GM04504 (cell line): ENCODE data around the gene ARHGAP29.
A peak's percentile ranks its signal among the peaks of the same experiment; 100 is the strongest.
"Not testable (repeated sequence)": the region's sequence is repeated elsewhere in the genome, so short reads cannot be mapped to it uniquely, and the experiment has no call there.

Source experiments
- DNase-seq: peaks from one replicate; pipeline ENCODE4 v3.0.0-alpha.2; 2012; ENCODE audit warnings: low read depth

The ARHGAP29 gene

GRCh38 chr1:94178901-94179300 lies 58.5 kb downstream of the ARHGAP29 start:
- DNase-seq: no peak

- no peak for DNase-seq
Observed at GRCh38 chr1:94169126-94169525, 68.3 kb downstream of the ARHGAP29 start.

DNA sequence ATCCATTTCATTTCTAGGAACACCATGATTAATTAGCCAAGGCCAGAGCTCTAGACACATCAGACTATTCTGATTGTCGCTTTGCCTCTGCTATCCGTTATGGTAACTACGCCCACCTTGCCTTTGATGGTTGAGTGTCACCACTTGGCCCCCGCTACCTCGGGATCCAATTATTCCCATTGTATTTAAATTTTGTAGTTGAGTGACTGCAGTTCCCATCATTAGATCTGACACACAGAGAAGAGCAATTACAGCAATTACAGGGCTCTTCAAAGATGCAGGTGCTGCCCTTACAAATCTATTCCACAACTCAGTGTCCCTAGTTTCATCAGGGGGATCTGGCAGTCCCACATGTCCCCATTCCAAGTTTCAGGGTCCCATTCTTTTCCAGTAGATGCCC lies 71.5 kb downstream of the ARHGAP29 start:
- no peak for DNase-seq

DNA sequence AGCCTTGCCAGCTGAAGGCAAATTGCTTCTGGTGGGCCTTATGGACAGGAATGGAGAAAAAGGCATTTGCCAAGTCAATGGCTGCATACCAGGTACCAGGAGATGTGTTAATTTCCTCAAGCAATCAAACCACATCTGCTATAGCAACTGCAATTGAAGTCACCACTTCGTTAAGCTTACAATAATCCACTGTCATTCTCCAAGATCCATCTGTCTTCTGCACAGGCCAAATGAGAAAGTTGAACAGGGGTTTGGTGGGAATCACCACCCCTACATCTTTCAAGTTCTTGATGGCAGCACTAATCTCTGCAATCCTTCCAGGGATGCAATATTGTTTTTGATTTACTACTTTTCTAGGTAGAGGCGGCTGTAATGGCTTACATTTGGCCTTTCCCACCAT lies 72.5 kb downstream of the ARHGAP29 start:
- not testable (repeated sequence) for DNase-seq

- peak; percentile 24 for DNase-seq
Observed at GRCh38 chr1:94164121-94164520, 73.3 kb downstream of the ARHGAP29 start.

- not testable (repeated sequence) for DNase-seq
Observed at GRCh38 chr1:94163249-94163648, 74.1 kb downstream of the ARHGAP29 start.

- peak; percentile 76 for DNase-seq
Observed at GRCh38 chr1:94160811-94161210, 76.6 kb downstream of the ARHGAP29 start.

DNA sequence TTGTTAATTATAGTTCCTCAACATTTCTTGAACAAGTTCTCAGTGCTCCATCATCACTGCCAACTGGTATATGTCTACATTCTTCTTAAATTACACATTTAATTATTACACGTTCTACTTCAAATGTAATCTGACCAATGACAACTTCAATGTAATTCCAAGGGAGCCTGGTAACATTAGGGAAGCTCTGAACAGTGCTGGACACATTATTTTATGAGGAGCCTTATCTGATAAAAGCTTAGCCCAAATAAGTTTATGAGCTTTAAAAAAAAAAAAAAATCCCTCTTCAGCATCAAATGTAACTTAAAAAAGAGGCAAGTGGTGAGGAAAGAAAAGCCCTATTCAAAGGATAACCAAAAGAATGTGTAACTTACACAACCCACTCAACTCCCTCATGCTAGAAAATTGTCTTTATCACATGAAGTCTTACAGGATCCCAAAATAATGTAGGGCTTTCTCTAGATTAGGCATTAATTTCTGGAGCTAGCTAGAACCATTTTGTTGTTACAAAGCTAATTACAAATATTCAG lies 81.2 kb downstream of the ARHGAP29 start:
- DNase-seq: no peak

- no peak for DNase-seq
Observed at GRCh38 chr1:94154989-94155388, 82.4 kb downstream of the ARHGAP29 start.

DNA sequence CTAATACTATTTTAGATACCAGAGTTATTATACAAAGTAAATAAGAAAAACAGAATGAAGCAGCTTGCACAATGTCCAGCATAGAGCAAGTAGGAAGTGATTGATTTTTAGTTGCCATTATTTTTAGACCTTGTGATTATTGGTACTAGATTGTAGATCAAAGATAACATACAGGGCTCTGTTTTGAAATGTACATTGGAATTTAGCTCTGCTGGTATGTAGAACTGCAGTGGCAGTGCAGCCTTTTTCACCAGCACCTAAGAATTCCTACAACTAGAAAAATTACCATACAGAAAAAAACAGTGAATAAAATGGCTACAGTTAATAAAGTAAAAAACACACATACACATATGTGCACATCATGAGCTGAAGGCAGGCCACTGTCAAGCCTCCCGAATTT lies 84.3 kb downstream of the ARHGAP29 start:
- DNase-seq: no peak

- DNase-seq: not testable (repeated sequence)
Observed at GRCh38 chr1:94149166-94149565, 88.2 kb downstream of the ARHGAP29 start.

- DNase-seq: no peak
Observed at GRCh38 chr1:94146273-94146672, 91.1 kb downstream of the ARHGAP29 start.

DNA sequence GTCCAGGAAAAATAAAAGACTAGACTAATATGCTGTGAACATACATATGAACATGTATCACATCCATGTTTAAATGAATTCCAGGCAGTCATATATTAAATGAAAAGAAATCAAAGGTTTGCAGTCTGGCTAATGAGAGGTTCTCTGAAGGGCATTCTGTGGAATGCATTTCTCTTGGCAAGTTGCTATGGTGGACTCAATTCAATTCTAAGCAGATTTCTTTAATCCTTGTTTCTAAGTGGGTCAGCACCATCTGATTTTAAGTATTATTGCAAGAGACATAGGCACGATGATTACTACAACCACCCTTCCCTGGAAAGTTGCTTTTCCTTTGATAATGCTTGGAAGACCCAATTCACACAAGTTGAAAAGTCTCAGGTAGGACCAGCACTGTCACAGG lies 92.5 kb downstream of the ARHGAP29 start:
- DNase-seq: no peak

GRCh38 chr1:94143809-94144176 lies 93.6 kb downstream of the ARHGAP29 start:
- DNase-seq: no peak

- DNase-seq: peak; percentile 15
Observed at GRCh38 chr1:94143173-94143808, 94.1 kb downstream of the ARHGAP29 start.

DNA sequence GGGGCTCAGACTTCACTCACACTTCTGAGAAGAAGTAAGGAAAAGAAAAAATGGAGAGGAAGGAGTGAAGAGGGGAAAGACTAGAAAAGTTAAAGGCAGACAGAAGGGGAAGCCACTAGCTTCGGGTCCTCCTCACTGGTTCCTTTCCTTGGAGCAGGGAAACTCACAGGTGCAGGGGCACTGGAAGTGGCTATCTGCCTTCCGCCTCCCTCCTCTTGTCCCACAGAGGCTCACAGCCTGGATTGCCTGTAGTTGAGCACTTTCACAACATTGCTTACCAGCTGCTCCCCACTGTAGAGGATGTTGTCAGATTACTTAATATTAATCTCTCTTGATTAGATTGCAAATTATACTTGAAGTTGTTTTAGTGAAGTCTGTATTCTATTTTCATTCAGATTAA lies 94.8 kb downstream of the ARHGAP29 start:
- DNase-seq: no peak

DNA sequence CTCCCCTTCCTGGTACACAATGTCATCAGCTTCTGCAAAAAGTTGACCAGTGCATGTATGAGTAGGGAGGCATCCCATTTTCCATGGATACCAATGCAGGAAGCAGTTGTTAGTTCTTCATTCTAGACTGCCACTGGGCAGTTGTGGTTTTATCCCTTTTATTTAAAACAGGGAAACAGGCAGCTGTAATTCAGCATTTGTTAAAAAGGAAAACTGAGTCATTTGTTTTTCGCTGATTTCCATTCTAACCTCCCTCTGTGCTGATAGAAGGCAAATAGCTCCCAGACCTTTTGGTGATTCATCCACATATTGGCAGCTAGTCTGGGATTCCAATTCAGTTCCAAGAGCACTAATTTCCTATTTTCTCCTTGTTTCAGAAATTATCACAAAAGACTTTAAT lies 95.4 kb downstream of the ARHGAP29 start:
- DNase-seq: peak; percentile 43

DNA sequence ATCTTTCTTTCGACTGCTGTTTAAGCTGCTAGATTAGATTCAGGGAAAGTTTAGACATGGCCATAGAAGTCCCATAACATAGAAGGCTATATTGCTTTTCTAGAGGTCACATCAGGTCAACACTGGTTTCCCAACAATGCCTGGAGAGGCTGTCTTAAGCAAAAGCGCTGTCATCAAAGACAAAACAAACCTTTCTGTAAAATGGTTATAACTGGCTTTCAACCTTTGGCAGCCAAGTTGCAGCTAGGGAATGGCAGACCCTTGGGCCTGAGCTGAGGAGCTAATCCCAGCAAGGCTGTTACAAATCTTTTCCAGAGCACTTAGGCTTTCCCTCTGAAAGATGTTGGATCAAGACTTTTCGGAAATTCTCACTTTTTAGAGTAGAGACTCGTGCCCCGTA lies 105.3 kb downstream of the ARHGAP29 start:
- DNase-seq: no peak

DNA sequence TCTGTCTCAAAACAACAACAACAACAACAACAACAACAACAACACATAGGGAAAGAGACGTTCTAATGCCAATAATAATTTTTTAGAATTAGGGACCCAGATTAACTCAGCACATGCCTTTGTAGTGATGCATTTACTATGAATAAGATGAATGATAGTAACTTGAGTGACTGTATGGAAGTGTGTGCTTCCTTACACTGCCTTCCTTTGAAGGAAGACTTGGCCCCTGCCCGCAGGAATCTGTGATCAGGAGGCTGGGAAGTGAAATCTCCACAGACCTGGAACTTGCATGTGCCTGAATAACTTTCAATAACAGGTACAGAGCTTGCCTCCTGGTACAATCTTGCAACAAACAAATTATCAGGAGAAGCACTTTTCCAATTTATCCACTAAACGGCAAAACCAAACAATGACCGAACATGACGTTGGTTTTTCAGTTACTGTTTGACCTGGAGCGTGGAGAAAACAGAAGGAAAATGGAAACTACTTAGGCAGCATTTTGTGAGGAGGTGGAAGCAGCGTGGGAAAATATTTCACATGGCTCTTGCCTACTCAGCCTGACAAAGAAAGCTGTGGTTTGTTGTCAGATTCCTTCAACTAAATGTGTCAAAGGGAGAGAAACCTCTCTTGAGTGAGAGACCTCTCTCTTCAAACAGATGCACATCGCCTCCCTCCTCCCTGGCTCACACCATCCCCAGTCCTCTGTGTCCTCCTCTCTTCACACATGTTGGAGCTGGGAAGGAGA lies 106.4 kb downstream of the ARHGAP29 start:
- no peak for DNase-seq

- no peak for DNase-seq
Observed at GRCh38 chr1:94126651-94127050, 110.7 kb downstream of the ARHGAP29 start.

GRCh38 chr1:94125551-94126514 lies 111.6 kb downstream of the ARHGAP29 start:
- DNase-seq: no peak

DNA sequence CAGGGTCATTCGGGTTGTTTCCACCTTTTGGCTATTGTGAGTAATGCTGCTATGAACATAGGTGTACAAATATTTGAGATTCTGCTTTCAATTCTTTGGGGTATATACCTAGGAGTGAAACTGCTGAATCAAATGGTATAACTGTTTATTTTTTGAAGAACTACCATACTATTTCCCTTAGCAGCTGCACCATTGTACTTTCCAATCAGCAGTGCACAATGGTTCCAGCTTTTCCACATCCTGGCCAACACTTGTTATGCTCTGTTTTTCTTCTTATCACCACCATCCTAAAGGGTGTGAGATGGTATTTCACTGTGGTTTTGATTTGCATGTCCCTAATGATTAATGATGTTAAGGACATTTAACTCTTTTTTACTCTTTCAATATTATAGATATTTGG lies 112.8 kb downstream of the ARHGAP29 start:
- no peak for DNase-seq
